ENCODE results near the gene PSMG1.
"Not testable (repeated sequence)": the region's sequence is repeated elsewhere in the genome, so short reads cannot be mapped to it uniquely, and the experiment has no call there.

PSMG1 gene

DNA sequence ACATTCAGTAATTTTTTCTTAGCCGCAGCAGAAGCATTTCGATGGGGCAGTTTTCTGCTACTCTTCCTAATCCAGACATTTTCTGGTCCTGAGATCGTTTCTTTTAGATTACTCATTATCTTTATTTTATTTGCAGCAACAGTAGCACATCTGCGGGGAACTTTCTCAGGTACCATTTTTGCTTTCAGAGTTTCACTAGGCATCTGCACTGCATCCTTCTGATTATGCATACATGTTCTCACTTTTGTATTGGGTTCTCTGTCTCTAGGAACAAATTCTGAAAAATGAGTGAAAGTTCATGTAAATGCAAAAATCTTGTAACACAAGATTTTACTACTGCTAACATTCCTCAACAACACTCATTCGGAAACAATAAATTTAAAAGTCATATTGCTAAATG is 3.9 kb upstream of the PSMG1 start:
- no peak for DNase-seq

DNA sequence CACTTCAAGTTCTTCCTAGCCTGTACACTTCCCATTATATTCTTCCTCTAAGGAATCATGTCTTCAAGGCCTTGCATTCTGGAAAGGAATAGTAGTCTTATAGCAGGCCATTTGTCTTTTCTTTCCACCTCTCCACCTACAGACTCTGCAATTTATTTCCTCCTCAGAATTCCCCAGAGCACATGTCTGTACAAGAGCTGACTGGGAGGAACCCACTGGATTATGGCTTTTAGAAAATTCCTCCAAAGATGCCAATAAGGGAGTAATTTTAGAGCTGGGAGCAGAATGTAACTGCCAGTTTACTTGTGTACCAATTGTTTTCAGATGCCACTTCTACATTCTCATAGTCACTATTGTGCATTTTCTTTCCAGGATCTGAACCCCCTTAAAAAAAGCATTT is 3.4 kb upstream of the PSMG1 start:
- DNase-seq, result no peak

DNA sequence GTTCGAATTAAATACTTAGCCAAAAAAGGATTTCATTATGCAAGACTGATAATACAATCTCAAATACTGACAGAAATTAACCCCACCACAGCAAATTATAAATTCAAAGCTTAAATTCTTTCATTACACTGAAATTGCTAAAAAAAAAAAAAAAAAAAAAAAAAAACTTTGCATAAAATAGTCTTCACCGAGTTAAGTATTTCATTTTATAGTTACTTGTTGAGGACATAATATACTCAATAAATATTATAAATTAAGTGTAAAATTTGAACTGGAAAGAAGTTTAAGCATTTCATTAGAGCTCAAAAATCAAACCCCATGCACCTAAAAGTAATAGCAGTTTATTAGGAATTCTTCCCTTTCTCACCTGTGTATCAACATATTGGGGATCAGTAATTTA is 1.9 kb upstream of the PSMG1 start:
- DNase-seq, result no peak

DNA sequence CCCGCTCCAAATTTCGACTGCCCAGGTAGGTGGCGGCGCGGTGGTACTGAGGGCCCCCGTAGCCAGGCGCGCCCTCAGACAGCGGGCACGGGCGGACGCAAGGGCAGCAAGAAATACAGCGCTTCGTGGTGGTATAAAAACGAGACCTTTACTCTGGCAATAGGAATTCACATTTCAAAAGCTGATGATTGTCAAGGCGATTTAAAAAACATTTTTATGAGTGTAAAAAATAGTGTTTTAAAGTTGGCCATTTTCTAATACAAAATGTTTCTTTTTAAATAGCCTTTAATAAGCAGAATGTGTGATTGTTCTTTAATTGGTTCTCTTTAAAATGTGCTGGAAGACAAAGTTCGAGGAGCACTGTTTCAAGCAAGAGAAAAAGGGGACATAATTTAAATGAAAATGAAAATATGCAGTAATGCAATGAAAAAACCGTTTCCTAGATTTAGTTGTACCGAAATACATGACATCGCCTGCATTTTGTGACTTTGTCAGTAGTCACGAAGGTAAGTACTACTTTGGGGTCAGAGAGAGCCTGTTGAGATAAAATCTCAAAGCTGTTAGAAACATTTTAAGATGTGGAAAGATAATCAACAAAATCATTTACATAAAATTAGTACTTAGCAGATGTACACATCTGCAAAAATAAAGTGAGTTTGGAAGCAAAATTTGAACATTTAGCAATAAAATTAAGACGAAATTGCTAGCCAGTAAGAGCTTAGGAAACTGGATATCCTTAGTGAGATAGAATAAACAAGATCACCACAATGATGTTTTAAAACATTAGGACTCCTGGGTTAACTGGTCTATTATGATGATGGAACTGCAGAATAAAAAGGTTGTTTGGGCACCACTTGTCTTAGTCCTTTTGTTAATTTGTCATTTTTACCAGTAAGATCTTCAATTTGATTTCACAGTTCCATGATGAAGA is 1.1 kb upstream of the PSMG1 start:
- DNase-seq, result no peak

DNA sequence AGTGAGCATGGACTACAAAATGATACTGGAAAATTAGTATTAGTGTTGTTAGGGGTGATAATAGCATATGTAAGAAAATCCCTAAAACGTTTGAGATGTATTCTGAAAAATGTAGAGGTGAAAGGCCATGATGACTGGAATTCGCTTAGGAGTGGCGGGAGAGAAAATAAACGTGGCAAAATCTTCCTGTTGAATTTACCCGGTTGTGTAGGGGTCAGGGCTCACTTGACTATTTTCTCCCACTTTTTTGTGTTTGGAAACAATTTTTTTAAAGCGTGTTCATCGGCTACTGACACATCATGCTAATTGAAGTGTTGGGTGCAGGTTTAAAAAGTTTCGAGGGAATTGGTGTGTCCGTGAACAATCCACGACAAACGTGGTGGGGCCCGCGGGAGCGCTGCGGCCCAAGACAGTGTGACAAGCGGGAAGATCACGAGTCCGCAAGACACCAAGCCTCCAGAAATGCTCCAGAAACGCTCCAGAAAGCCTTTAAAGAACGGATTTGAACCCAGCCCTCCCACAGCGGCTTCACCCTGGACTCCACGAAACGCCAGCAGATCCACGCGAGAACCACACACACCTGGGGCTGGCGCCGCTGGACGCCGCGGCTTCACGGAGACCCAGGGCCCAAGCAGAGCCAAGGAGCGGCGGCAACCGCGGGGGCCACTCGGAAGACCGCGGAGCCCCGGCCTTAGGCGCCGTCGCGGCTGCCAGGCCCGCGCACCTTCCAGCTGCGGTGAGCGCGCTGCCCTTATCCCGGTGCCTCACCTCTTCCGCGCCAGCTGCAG is 573 bp downstream of the PSMG1 start:
- peak in 1 of 4 experiments; percentile 5 for DNase-seq

DNA sequence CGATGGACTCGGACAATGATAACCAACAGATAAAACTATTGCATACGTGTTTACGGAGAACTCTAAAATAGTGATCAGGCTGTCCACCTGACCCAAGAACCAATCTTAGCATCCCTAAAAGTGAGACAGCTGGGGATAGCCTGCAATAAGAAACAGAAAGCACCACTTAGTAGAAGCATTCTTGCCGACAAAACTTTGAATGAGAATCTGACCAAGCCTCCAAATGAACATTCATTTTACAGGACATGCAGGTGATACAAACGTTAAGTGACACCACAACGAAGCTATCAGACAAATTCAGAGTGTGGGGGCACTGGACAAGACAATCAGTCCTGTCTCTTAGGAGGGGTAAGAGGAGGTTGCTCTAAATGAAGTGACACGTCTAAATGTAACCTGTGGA is 1.2 kb downstream of the PSMG1 start:
- no peak for DNase-seq

DNA sequence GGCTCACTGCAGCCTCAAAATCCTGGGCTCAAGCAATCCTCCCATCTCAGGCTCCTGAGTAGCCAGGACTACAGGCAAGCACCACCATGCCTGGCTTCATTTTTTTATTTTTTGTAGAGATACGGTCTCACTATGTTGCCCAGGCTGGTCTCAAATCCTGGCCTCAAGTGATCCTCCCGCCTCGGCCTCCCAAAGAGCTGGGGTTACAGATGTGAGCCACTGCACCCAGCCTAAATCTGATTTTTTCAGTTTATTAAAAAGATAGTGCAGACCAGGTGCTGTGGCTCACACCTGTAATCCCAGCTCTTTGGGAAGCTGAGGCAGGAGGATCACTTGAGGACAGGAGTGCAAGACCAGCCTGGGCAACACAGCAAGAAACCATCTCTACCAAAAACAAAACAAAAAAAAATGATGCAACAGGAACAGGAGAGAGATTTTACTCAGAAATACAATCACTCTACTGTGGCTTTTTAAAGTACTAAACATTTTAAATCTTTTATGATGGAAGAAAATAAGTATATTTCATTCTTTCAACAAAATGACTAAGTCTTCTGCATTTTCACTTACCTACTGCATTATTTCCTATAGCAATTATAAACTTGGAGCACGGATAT is 1.9 kb downstream of the PSMG1 start:
- no peak for DNase-seq

DNA sequence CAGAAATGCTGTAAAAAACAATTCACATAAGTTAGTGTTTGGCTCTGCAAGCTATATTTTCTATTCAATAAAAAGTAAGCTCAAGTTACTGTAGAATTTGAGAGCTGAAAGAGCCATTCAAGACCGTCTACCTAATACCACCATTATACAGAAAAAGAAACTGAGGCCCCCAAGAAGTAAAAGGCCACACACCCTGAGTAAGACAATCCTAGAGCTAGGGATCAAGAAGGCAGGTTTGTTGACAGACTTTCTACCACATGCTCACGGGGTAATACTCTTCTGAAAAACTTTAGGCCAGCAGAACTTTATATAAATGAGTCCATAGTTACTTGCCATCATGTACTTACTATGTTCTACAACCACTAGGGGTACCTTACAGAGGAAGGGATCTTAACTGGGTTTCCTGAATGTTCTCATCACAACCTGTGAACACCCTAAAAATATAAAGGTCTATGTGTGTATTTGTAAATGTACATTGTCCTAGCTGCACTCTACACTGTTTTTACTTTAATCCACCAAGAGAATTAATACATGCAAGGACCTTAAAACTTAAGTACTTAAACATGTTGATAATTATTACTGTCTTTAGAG is 2.7 kb downstream of the PSMG1 start:
- DNase-seq, result no peak

DNA sequence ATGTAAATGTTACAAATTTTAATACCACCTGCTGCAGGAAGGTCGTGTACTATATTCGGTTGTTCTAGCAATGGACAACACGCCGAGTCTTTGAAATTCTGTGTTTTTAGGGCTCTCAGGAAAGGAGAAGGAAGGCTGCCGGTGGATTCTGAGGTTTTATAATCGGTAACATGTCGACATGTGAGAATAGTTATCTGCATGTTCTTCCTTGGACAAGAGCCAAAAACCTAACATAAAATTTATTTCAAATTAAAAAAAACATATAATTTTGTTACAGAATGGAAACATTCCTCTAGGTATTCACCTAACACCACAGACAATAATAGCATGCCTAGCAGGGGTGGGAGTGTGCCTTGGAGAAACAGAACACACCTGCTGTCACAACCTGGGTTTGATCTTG is 4.8 kb downstream of the PSMG1 start:
- no peak for DNase-seq

DNA sequence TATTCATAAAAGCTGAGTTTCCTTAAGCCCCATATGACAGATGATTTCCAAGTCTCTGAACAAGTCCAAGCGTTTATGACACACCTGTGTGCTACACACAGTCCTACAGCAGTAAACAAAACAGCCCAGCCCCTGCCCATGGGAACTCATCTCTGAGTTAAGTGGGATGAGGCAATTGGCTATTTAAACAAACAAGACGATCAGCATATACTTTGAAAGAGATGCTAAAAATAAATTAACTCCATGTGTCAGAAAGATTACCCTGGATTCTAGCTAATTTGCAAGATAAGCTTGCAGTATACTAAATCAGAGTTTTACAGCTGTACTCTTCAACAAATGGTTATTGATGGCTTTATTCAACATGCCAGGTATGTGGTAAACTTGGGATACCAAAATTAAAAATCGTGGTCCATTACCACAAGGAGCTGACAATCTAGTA is 7.0 kb downstream of the PSMG1 start:
- no peak for DNase-seq

DNA sequence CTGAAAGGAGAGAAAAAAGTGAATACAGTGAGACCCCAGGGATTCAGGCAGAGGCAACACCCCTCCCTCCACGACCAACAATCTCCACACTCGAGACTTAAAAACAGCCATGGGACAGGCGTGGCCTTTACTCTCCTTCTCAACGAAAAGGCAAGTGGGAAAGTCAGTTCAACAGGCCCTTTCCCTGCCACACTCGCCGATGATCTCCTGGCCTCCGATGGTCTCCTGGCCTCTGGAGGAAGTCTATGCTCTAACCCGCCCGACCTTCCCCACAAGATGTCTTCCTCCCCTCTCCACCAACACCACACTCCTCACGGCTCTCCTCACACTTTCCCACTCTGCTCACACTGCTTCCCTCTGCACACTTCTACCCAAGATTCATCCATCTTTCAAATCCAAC is 7.6 kb downstream of the PSMG1 start:
- DNase-seq, result no peak

DNA sequence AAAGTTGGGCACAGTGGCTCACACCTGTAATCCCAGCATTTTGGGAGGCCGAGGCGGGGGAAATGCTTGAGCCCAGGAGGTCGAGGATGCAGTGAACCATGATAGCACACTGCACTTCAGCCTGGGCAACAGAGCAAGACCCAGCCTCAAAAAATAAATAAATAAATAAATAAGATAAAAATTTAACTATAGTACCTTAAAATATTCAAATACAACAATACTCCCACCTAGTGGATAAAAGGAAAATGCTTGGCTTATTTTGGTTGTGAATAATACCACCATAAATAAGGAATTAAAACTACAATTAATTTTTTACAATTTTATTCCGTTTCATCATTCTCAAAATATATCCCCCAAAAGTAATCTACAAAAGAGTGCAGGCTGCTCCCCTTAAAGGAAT is 8.1 kb downstream of the PSMG1 start:
- DNase-seq, result no peak

DNA sequence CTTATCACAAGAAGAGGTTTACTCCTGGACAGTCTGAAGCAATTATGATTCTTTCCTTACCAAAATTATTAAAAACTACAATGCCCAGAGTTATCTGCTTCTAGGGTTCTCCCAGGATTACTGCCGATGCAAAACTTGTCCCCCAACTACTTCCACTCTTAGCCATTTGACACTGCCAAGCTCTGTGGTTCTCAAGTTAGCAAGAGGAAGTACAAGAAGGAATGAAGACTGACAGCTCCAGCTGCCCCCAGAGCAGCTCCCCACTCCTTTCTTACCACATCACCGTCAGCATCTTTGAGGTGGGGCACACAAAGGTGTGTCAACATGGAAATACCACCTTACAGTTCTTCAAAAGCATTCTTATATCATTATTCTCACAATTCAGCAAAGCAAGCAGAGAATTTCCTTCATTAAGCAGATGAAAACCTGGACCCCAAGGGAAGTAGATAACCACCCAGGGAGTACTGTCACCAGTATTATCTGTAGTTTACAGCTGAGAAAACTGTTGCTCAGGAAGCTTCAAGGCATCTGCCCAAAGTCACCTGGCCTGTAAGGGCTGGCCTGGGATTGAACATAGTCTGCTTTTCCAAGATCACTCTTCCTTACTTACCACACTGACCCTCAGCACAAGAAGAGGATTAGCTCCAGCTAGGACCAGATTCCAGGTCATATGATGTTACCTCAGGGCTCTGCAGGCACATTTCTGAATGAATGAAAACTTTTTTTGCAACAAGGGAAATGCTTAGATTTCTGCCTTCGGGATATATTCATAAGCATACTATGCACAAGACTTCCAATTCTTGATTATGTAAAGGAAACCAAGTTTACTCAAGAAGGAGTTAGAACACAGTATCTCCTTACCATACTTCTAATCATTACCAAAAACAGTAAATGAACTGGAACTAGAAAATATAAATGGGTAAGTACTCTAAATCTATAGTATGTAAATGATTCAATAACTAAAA is 9.3 kb downstream of the PSMG1 start:
- no peak for DNase-seq

DNA sequence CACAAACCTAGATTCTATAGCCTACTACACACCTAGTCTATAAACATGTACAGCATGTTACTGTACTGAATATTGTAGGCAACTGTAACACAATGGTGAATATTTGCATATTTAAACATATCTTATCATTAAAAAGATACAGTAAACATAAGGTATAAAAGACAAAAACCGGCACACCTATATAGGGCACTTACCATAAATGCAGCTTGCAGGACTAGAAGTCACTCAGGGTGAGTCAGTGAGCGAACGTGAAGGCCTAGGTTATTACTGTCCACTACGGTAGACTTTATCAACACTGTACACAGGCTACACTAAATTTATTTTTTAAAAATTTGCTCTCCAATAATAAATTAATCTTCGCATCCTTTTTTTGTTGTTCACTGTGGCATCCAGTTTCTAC is 13.3 kb downstream of the PSMG1 start:
- no peak for DNase-seq

DNA sequence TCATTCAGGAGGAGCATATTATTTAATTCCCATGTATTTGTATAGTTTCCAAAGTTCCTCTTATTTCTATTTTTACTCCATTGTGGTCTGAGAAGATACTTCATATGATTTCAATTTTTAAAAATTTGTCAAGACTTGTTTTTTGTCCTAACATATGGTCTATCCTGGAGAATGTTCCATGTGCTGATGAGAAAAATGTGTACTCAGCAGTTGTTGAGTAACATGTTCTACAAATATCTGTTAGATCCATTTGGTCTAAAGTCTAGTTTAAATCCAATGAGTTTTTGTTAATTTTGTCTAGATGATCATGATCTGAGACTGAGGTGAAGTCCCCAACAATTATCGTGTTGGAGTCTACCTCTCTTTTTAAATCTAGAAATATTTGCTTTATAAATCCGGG is 14.5 kb downstream of the PSMG1 start:
- no peak for DNase-seq

DNA sequence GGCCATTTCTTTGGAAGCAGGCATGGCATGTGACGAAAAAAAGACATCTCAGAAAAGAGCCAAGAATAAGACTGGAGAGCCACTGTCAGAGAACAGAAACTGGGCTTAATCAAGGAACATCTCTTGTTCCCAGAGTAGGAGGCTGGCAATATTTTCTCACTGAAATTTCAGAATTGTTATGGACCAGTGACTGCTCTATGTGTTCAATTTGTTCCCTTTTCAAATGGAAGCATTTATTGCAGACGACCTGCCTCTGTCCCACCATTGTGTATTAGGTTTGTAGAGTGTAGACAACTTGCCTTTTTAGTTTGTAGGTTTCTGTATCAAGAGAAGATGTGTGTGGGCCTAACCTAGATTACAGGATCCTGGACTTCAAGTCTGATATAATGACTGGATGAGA is 18.7 kb downstream of the PSMG1 start:
- no peak for DNase-seq

DNA sequence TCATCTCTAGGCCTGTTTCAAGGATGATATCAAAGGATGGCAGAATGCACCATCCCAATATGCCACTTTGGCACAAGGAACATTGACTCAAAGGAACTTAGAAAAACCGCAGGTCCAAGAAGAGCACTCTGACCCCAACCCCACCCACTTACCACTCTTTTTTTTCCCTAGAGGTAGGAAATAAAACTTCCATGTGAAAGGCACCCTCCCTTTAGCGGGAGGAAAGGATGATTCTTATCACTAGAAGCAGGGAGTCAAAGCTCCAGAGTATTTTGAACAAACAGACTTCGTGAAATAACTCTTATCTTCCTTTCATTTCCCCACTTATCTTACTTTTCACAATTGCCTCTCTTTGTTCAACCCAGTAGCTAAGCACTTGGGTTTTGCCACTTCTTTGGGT is 22.2 kb downstream of the PSMG1 start:
- DNase-seq, result no peak

DNA sequence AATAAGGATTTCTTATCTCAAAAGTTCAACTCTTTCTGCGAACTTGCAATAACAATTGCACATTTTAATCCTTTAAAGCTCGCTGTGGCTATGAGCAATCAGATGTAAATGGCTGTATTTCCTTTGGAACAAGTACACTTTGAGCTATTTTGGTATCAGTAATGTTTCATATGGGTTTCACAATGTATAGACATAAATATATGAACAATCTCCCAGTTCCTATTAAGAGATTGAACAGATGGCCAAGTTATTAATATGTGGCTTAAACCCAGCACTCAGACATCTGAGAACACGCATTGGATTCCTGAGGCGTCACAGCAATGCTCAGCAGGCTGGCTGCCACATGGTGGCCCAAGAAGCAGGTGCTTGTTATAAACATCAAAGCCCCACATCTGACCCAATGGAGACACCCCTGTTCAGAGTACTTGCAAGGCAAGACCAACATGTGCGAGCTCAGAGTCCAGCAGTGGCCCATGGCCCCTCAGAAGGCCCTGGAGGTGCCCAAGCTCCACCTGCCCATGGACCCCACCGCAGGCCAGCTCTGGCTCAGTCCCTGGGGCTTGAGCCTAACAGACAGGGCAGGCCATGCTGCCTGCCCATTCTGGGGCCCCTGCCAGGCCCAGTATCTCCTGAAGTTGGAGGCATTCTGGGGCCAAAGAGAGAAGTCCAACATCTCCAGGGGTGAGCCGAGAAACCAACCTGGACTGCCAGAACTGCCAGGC is 23.7 kb downstream of the PSMG1 start:
- DNase-seq, result no peak

DNA sequence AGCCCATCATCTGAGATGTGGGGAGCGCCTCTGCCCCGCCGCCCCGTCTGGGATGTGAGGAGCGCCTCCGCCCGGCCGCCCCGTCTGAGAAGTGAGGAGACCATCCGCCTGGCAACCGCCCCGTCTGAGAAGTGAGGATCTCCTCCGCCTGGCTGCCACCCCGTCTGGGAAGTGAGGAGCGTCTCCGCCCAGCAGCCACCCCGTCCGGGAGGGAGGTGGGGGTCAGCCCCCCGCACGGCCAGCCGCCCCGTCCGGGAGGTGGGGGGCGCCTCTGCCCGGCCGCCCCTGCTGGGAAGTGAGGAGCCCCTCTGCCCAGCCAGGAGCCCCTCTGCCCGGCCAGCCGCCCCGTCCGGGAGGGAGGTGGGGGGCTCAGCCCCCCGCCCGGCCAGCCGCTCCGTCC is 26.0 kb downstream of the PSMG1 start:
- not testable (repeated sequence) for DNase-seq

DNA sequence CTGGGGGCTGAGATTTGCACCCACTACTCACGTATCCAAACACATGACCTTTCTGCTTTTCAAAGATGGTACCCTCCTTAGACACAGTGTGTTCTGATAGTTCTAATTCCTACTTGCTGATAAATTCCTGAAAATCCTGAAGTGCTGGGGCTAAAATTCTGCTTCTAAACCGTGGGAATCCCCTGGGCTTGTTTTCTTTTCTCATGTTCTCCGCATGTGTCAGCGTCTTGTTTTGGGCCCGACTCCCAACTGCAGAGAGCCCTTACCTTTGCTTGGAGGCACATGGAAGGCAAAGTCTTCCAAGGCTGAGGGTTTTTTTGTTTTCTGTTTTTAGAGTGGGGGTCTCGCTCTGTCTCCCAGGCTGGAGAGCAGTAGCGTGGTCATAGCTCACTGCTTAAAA is 27.2 kb downstream of the PSMG1 start:
- DNase-seq, result no peak

DNA sequence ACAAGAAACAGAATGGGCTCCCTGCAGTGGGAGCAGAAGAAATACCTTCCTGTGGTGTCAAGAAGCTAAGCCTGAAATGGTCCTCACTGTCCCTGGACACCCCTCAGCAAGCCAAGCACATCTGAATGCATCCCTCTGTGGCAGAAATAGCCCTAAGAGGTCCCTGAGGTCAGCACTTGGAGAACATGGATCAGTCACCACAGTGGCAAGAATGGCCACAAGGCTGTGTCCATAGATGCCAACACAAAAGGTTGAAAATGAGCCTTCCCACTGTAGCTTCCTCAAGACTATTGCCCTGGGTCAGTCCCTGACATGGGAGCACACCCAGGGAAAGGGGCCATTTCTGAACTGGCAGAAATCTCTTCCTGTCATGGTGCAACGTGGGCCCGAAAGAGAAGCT is 27.7 kb downstream of the PSMG1 start:
- no peak for DNase-seq
